Measurements from ENCODE around the gene IKBKE.

GRCh38 chr1:206457408-206458120 lies 12.7 kb upstream of the IKBKE start:
- TF ChIP-seq POLR2A (IDR thresholded peaks at IDR 0.05; ENCODE audit: low read length) = no peak
- TF ChIP-seq GATA1 (IDR thresholded peaks at IDR 0.05; ENCODE audit: low read depth, low read length) = no peak
